DOHH2 (cell line): ENCODE results near the gene PCDHGA7.

Source experiments
- EZH2phosphoT487 ChIP-seq: fragments of 200-600 bp; sonication (generic); IDR thresholded peaks from 2 replicates; pipeline ENCODE4 v1.6.1; 2017; ENCODE audit warnings: borderline replicate concordance, mild to moderate bottlenecking, antibody characterized with exemption, low read length, moderate library complexity, mixed read lengths
- TF ChIP-seq, protein P1 (sequence below): fragments of 200-600 bp; sonication (generic); IDR thresholded peaks from one replicate; pipeline ENCODE4 v1.5.1; 2014; ENCODE audit warnings: antibody characterized with exemption, mild to moderate bottlenecking, low read depth, low read length; ENCODE audit not compliant: poor library complexity, severe bottlenecking

DNA sequence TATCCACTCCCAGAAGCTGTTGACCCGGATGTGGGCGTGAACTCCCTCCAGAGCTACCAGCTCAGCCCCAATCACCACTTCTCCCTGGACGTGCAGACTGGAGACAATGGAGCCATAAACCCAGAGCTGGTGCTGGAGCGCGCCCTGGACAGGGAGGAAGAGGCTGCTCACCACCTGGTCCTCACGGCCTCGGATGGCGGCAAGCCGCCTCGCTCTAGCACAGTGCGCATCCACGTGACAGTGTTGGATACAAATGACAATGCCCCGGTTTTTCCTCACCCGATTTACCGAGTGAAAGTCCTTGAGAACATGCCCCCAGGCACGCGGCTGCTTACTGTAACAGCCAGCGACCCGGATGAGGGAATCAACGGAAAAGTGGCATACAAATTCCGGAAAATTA lies 10.7 kb downstream of the PCDHGA7 start:
- TF ChIP-seq, protein P1, sequence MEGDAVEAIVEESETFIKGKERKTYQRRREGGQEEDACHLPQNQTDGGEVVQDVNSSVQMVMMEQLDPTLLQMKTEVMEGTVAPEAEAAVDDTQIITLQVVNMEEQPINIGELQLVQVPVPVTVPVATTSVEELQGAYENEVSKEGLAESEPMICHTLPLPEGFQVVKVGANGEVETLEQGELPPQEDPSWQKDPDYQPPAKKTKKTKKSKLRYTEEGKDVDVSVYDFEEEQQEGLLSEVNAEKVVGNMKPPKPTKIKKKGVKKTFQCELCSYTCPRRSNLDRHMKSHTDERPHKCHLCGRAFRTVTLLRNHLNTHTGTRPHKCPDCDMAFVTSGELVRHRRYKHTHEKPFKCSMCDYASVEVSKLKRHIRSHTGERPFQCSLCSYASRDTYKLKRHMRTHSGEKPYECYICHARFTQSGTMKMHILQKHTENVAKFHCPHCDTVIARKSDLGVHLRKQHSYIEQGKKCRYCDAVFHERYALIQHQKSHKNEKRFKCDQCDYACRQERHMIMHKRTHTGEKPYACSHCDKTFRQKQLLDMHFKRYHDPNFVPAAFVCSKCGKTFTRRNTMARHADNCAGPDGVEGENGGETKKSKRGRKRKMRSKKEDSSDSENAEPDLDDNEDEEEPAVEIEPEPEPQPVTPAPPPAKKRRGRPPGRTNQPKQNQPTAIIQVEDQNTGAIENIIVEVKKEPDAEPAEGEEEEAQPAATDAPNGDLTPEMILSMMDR: no peak
- no peak for TF ChIP-seq EZH2phosphoT487
